HG03025 (cell line): ENCODE results near the gene ANK3.

Experiments used
- ATAC-seq: cut with Tn5 transposase; IDR thresholded peaks from one replicate; pipeline ENCODE4 v1.9.1; 2021; ENCODE audit warnings: mild to moderate bottlenecking, moderate library complexity; ENCODE audit not compliant: unreplicated experiment, low FRiP score

ANK3 gene

GRCh38 chr10:60009276-60009675 is 380.4 kb downstream of the ANK3 start:
- no peak for ATAC-seq

DNA sequence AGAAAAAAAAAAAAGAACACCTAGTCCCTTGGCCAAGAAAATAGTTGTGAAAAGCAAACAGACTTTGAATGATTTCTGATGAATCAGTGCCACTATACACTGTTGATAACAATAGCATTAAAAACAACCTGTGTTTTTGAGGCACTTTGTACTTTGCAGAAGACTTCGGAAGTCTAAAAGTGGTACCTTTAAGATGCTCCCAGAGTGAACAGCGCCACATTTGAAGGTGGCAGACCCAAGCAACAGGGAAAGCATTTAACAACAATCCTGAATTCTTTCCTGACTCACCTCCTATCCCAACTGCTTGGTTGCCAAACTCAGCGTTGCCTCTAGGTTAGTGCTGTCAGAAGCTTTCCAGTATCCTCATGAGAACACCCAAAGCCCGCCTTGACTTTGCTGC is 380.9 kb downstream of the ANK3 start:
- ATAC-seq: no peak

DNA sequence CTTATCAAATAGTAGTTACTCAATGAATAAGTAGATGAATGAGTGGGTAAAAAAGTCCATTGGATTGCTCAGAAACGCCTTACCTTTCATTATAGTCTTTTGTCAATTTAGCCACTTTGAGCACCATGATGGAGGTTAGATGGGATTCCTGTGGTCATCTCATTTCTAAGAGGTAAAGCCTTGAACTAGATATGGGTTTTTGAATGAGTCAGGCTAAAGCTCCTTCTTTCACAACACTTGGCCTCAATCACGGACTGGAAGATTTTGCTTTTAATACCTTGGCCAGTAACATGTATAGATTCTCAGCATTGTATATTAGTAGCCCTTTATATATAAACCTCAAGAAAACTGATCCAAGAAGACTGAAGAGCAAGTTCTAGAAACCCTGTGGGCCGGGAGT is 383.6 kb downstream of the ANK3 start:
- ATAC-seq: no peak

DNA sequence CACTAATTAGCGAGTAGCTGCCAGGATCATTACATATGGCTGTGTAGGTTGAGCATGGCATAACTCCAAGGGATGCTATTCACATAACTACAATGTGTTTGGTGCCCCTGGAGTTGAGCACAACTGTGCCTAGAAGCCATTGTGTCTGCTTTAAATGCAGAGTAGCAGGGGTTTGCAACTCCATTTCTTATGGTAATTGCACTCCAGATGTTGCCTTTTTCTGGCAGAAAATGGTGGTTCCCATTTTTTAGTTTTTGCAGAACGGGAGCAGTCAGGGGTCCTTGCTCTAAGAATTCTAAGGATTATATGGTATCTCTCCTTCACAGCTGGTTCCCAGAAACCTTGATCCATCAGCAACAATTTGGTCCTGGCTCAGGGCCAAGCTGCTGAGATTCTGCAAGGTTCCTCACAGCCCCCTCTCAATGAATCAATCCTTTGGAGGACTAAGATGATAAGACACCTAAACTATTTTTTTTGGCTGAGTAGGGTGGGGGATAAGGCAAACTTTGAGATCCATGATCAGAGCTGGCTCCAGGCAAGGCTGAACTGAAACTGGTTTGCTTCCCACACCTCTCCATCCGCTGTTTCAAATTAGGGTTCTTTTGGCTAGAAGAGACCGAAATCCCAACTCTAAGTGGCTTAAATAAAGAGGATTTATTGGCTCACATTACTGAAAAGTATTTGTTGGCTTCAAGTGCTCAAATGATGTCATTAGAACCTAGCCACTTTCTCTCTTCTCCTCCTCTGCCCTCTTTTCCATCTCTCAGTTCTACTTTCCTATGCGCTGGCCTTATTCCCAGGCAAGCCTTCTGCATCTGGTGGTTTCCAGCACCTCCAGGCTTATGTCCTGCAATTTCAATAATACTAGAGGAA is 385.8 kb downstream of the ANK3 start:
- no peak for ATAC-seq

- no peak for ATAC-seq
These were observed 388.9 kb downstream of the ANK3 start for GRCh38 chr10:60000747-60001146.

DNA sequence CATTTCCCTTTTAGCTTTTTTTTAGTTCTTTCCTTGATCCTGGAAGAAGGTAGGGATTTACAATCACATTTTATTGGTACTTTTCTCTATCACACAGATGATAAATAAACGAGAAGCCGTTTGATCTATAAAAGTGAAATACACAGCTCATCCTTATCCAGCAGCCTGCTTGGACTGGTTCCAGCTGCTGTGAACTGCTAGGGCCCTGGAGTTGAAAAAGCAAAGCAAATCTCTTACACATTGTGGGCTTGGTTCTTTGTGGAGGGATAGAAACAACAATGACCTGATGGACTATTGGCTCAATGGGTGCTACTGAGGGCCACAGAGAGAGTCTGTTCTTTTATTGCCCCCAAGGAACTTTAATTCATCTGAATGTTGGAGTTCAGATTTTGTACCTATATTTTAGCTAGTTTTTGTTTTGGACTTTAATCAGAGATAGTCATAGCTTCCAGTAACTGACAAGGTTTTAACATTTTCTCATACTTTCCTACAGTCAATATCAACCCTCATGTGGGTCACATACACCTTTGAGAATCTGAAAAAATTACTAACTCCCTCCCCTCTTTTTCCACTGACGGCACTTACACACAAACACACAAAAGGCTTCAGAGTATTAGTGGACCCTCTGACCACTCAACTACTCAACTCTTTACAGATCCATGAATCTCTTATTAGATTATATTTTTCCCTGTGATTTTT is 391.7 kb downstream of the ANK3 start:
- ATAC-seq: no peak

- no peak for ATAC-seq
These were observed 393.8 kb downstream of the ANK3 start for GRCh38 chr10:59995862-59996261.

DNA sequence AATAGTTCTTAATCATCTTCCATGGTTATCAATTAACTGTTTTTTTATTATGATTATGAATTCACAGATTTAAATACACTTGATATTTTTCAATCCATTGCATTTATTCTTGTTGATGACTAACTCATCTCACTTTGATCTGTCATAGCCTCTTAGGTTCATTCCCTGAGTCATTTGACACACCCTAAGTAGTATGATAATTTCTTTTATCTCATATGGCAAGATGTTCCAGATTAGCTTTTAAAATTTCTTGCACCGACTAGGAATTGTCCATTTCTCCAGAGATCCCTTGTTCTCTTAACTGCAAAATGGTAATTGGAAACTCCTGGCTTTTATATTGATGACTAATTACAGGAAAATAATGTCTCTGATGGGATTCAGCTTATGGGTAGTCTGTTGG is 395.7 kb downstream of the ANK3 start:
- no peak for ATAC-seq

DNA sequence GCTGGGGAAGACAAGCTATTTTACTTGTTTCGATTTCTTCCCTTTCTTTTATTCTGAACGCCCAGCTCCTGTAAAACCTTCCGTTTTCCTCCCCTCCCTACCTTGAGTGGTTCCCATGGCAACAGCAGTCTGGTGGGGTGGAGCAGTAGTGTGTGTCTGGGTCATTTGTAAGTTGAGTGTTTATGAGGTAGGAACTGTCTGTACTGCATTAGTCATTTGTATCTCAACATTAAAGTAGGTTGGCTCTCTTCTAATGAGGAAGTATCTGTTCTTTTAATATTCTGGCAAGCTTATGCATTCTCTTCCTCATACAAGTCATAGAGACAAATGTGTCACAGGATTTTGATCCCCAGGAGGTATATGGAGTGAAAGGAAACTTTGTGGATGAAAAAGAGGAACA is 398.0 kb downstream of the ANK3 start:
- ATAC-seq: no peak

DNA sequence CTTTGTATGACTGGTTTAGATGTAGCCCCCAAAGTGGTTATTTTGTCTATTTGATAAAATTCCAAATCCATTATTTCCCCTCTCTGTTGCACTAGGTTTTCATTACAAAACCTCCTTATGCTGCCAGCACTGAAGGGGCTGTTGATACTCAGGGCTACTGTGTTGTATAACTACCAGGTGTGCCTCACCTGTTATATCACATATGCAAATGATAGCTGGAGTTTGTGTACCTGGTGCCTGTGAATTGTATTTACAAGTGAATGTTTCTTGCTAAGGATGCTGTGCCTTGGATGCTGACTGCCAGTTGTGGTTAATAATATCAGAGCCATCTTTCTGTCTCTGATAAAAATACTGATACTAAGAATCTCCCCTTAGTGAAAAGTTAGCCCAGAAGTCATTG is 398.6 kb downstream of the ANK3 start:
- no peak for ATAC-seq

- no peak for ATAC-seq
These were observed 404.0 kb downstream of the ANK3 start for GRCh38 chr10:59985639-59986038.

DNA sequence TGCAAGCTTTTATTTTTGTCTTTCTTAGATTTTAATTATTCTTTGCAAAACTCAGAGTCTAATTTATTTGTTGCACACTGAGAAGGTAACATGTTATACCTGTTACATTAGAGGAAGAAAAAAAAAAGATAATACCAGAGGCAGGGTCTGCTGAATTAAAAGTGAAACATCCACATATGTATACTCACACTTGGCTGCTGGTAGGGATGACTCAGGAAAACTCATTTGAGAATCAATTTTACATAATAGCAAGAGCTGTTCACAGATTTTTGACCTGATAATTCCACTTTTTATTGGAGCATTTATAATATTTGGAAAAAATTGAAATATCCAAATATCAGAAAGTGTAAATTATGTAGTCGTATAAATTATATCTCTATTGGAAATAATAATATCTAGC is 405.3 kb downstream of the ANK3 start:
- ATAC-seq: no peak

- no peak for ATAC-seq
These were observed 409.3 kb downstream of the ANK3 start for GRCh38 chr10:59980356-59980755.

- no peak for ATAC-seq
These were observed 412.2 kb downstream of the ANK3 start for GRCh38 chr10:59977486-59977885.

DNA sequence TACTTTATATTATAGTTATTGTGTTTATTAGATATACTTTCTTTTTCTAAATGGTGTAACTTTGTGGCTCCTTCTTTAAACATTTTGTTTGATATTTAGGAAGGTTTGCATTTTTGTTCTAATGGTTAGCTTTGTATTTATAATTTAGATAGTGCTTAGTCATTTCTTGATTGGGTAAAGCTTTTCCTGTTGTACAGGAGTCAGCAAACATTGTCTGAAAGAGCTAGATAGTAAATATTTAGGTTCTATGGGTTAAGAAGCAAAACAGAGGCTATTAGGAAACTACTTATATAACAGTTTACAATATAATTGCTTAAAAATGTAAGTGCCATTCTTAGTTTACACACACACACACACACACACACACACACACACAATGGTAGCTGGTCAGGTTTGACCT is 412.8 kb downstream of the ANK3 start:
- ATAC-seq: no peak
